Stimulated activated CD4-positive, alpha-beta T cell treated with anti-CD3 and anti-CD28 coated beads, Interleukin-4, amount 100 ng/mL, for 4 hours (primary cell): ENCODE results near the gene ARL3.

Source experiments
- DNase-seq, 2 experiments: peaks; one replicate each; pipeline ENCODE4 v3.0.0-alpha.2; 2020

ARL3 gene

GRCh38 chr10:102633287-102633686, 80.9 kb downstream of the ARL3 start:
- peak; percentile 27 to 30 for DNase-seq

GRCh38 chr10:102632394-102633111, 81.6 kb downstream of the ARL3 start:
- no peak for DNase-seq

- DNase-seq: no peak
Observed at GRCh38 chr10:102631525-102632393, 82.4 kb downstream of the ARL3 start.

GRCh38 chr10:102630663-102631062, 83.5 kb downstream of the ARL3 start:
- DNase-seq: no peak

- DNase-seq: no peak
Observed at GRCh38 chr10:102629661-102630614, 84.3 kb downstream of the ARL3 start.

- DNase-seq: no peak
Observed at GRCh38 chr10:102628451-102628911, 85.7 kb downstream of the ARL3 start.

- no peak for DNase-seq
Observed at GRCh38 chr10:102627736-102628293, 86.4 kb downstream of the ARL3 start.

- no peak for DNase-seq
Observed at GRCh38 chr10:102627291-102627735, 86.9 kb downstream of the ARL3 start.

GRCh38 chr10:102626026-102626685, 88.0 kb downstream of the ARL3 start:
- DNase-seq: no peak

- no peak for DNase-seq
Observed at GRCh38 chr10:102624751-102625645, 89.2 kb downstream of the ARL3 start.

- DNase-seq: no peak
Observed at GRCh38 chr10:102624094-102624493, 90.1 kb downstream of the ARL3 start.
